ENCODE results near the gene ZDHHC7. TPM values are rescaled to one million over a fixed set of nuclear protein-coding genes. Genes with fewer than 3 reads are reported as not detected.

Gene ZDHHC7
- total and polyA plus RNA-seq, 9 donors: 23.9 to 54.5 (median 32.7) TPM

DNA sequence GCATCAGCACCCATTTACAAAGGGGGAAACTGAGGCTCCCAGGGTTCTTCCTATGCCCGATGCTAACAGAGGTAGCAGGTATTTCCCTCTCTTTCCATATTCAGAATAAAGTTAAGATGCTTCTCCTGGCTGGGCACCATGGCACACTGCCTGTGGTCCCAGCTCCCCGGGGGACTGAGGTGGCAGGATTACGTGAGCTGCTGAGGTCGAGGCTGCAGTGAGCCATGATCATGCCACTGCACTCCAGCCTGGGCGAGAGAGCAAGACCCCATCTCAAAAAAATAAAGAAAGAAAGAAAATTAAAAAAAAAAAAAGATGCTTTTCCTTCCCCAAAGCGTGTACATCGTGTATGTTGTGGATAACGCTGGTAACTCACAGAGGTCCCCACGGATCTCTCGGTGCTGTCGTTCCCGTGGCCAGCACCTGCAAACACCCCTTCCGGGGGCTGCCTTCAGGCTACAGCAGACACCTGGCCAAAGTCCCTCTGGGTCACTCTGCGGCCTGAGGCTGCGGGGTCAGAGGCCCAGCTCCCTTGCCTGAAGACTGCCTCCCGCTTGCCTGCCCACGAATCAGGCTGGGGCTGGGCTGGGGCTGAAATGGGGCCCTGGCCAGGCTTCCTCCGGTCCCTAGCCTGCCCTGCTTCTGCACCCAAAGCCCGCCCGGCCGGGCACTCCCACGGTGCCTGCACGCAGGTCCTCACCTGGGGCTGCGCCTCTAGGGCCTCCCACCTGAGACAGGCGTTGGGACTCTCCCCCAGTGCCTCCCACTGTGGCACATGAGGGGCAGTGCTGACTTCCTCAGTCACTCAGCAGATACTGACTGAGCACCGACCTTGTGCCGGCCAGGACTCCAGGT lies 63.1 kb downstream of the ZDHHC7 start:
- WGBS, 3 donors: 84 to 87% (median 85%) methylated on average over 27 of the region's 27 CpGs
- H3K27ac ChIP-seq: no peak overlapping the region
- peaks cover 8% of the 10 kb centered on the region for H3K4me1 ChIP-seq (ENCODE audit: insufficient read depth)
- no peaks in the 10 kb centered on the region for H3K27me3 ChIP-seq
- H3K36me3 ChIP-seq: no peaks in the 10 kb centered on the region
- TF ChIP-seq, protein P1, sequence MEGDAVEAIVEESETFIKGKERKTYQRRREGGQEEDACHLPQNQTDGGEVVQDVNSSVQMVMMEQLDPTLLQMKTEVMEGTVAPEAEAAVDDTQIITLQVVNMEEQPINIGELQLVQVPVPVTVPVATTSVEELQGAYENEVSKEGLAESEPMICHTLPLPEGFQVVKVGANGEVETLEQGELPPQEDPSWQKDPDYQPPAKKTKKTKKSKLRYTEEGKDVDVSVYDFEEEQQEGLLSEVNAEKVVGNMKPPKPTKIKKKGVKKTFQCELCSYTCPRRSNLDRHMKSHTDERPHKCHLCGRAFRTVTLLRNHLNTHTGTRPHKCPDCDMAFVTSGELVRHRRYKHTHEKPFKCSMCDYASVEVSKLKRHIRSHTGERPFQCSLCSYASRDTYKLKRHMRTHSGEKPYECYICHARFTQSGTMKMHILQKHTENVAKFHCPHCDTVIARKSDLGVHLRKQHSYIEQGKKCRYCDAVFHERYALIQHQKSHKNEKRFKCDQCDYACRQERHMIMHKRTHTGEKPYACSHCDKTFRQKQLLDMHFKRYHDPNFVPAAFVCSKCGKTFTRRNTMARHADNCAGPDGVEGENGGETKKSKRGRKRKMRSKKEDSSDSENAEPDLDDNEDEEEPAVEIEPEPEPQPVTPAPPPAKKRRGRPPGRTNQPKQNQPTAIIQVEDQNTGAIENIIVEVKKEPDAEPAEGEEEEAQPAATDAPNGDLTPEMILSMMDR (IDR thresholded peaks at IDR 0.05): no peak
- TF ChIP-seq POLR2A (IDR thresholded peaks at IDR 0.05): no peak
- H3K9me3 ChIP-seq: no peaks in the 10 kb centered on the region
- intact Hi-C loops (cut with DNase I): no loop called here
- H3K4me3 ChIP-seq: no peak overlapping the region
- DNase-seq: no peak

DNA sequence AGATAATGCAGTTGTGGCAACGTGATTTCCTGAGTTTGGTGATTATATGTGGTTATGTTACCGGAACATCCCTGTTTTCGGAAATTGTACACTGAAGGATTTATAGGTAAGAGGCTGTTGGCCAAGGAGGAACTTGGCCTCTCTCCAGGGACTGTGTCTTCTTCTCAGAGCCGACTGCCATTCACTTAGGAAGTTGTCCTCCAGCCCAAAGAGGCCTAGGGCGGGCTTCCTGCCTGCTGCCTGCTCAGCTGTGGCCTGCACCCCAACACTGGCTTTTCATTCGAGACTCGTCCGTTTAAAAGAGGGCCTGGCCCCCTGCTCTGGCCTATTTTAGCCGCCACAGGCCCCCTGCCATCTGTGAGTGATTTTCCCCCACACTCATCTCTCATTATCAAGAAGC lies 64.3 kb downstream of the ZDHHC7 start:
- TF ChIP-seq, protein P1 (IDR thresholded peaks at IDR 0.05): no peak
- no peak for TF ChIP-seq POLR2A (IDR thresholded peaks at IDR 0.05)
- no peak for TF ChIP-seq EP300 (IDR thresholded peaks at IDR 0.05)
- no peaks in the 10 kb centered on the region for H3K27me3 ChIP-seq
- no peaks in the 10 kb centered on the region for H3K9me3 ChIP-seq
- H3K27ac ChIP-seq: no peak overlapping the region
- H3K36me3 ChIP-seq: no peaks in the 10 kb centered on the region
- intact Hi-C loops (cut with DNase I): no loop called here
- no peak overlapping the region for H3K4me3 ChIP-seq
- H3K4me1 ChIP-seq (ENCODE audit: insufficient read depth): no peaks in the 10 kb centered on the region
- DNase-seq: no peak
- WGBS, 3 donors: 51 to 69% (median 63%) methylated on average over 9 of the region's 9 CpGs

DNA sequence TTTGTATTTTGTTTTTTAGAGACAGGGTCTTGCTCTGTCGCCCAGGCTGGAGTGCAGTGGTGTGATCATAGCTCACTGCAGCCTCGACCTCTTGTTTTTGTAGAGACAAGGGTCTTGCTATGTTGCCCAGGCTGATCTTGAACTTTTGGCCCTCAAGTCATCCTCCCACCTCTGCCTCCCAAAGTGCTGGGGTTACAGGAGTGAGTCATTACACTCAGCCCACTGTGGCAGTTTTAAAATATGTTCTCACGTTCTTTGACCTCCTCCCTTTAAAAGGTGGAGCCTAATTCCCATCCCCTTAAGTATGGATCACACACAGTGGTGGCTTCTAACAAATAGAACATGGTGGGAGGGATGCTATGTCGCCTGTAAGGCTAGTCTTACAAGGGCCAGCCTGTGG lies 67.7 kb downstream of the ZDHHC7 start:
- 83 to 94% (median 83%) methylated on average over 4 of the region's 4 CpGs for WGBS, 3 donors
- H3K36me3 ChIP-seq: no peaks in the 10 kb centered on the region

DNA sequence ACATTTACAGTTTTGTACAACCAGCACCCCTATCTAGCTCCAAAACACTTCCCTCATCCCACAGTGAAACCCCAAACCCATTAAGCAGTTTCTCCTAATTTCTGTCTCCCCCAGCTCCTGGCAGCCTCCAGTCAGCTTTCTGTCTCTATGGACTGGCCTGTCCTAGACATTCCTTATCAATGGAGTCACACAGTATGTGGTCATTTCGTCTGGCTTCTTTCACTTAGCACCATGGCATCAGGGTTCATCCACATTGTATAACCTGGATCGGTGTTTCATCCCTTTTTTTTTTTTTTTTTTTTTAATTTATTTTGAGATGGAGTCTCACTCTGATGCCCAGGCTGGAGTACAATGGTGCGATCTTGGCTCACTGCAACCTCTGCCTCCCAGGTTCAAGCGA lies 68.5 kb downstream of the ZDHHC7 start:
- DNase-seq: no peak
- no peak for TF ChIP-seq EP300 (IDR thresholded peaks at IDR 0.05)
- TF ChIP-seq, protein P1 (IDR thresholded peaks at IDR 0.05): no peak
- no peak for TF ChIP-seq POLR2A (IDR thresholded peaks at IDR 0.05)
- H3K4me3 ChIP-seq: no peak overlapping the region
- H3K36me3 ChIP-seq: no peaks in the 10 kb centered on the region
- WGBS, 3 donors: 95 to 96% (median 96%) methylated on average over 4 of the region's 4 CpGs
- H3K27ac ChIP-seq: no peak overlapping the region
- H3K27me3 ChIP-seq: no peaks in the 10 kb centered on the region
- no peaks in the 10 kb centered on the region for H3K9me3 ChIP-seq
- H3K4me1 ChIP-seq (ENCODE audit: insufficient read depth): no peaks in the 10 kb centered on the region
- intact Hi-C loops (cut with DNase I): no loop called here

More for the DNA sequence above, 67.7 kb downstream of the ZDHHC7 start:
- no peak overlapping the region for H3K4me3 ChIP-seq
- no peaks in the 10 kb centered on the region for H3K9me3 ChIP-seq
- no peaks in the 10 kb centered on the region for H3K27me3 ChIP-seq
- intact Hi-C loops (cut with DNase I): no loop called here
- no peaks in the 10 kb centered on the region for H3K4me1 ChIP-seq (ENCODE audit: insufficient read depth)
- no peak overlapping the region for H3K27ac ChIP-seq
- DNase-seq: no peak
- TF ChIP-seq EP300 (IDR thresholded peaks at IDR 0.05) (no peak), POLR2A (IDR thresholded peaks at IDR 0.05) (no peak)
- TF ChIP-seq, protein P1 (IDR thresholded peaks at IDR 0.05): no peak
